AG04450 (cell line): ENCODE results near the gene WDPCP. TPM values are rescaled to one million over a fixed set of nuclear protein-coding genes. Genes with fewer than 3 reads are reported as not detected.

Experiments
- CTCF ChIA-PET: fragments of 300-600, 350-600 bp; formaldehyde crosslinking; extraction: SDS; loops from one replicate; lab custom pipeline; 2022; ENCODE audit warnings: antibody characterized with exemption, inconsistent platforms; lab: Charles Lee
- POLR2A ChIA-PET: fragments of 350-600 bp; formaldehyde crosslinking; extraction: SDS; loops from one replicate; lab custom pipeline; 2021; ENCODE audit warnings: antibody characterized with exemption, inconsistent platforms; lab: Yijun Ruan, JAX
- DNase-seq: peaks from one replicate; pipeline ENCODE4 v3.0.0-alpha.2; 2011; ENCODE audit warnings: low read depth, low spot score
- H3K27ac ChIP-seq: one replicate; pipeline ENCODE4 v1.5.1; 2012; ENCODE audit warnings: low read depth, low read length, control low read depth
- H3K27me3 ChIP-seq: one replicate; pipeline ENCODE4 v1.6.0; 2012; ENCODE audit warnings: low read length; ENCODE audit not compliant: control insufficient read depth, insufficient read depth
- H3K4me3 ChIP-seq: 2 replicates; pipeline ENCODE4 v1.5.1; 2011; ENCODE audit warnings: mild to moderate bottlenecking, low read depth, low read length, control low read depth
- H3K9me3 ChIP-seq: 2 replicates; pipeline ENCODE4 v1.5.1; 2012; ENCODE audit warnings: low read length; ENCODE audit not compliant: control insufficient read depth, insufficient read depth
- polyA plus RNA-seq: library from polyadenylated mRNA; depleted of rRNA; stranded (reverse); fragments of >200 nt; gene quantifications from 2 replicates; pipeline ENCODE4 v1.2.3, GENCODE V29; 2011
- TF ChIP-seq, protein P1 (sequence below): IDR thresholded peaks from 2 replicates; pipeline ENCODE4 v1.5.1; 2011; ENCODE audit warnings: low read depth, low read length, control low read depth, inconsistent platforms

Gene WDPCP
- polyA plus RNA-seq, 1 experiment, result 4.7 TPM

GRCh38 chr2:63131196-63131595, 457.1 kb downstream of the WDPCP start:
- POLR2A ChIA-PET, result no interaction called here
- DNase-seq, result no peak
- TF ChIP-seq, protein P1, sequence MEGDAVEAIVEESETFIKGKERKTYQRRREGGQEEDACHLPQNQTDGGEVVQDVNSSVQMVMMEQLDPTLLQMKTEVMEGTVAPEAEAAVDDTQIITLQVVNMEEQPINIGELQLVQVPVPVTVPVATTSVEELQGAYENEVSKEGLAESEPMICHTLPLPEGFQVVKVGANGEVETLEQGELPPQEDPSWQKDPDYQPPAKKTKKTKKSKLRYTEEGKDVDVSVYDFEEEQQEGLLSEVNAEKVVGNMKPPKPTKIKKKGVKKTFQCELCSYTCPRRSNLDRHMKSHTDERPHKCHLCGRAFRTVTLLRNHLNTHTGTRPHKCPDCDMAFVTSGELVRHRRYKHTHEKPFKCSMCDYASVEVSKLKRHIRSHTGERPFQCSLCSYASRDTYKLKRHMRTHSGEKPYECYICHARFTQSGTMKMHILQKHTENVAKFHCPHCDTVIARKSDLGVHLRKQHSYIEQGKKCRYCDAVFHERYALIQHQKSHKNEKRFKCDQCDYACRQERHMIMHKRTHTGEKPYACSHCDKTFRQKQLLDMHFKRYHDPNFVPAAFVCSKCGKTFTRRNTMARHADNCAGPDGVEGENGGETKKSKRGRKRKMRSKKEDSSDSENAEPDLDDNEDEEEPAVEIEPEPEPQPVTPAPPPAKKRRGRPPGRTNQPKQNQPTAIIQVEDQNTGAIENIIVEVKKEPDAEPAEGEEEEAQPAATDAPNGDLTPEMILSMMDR, result no peak
- Histone ChIP-seq H3K4me3 (no peak overlapping the region), H3K27me3 (no peaks in the 10 kb centered on the region), H3K27ac (no peak overlapping the region), H3K9me3 (no peaks in the 10 kb centered on the region)
- CTCF ChIA-PET, result no interaction called here

DNA sequence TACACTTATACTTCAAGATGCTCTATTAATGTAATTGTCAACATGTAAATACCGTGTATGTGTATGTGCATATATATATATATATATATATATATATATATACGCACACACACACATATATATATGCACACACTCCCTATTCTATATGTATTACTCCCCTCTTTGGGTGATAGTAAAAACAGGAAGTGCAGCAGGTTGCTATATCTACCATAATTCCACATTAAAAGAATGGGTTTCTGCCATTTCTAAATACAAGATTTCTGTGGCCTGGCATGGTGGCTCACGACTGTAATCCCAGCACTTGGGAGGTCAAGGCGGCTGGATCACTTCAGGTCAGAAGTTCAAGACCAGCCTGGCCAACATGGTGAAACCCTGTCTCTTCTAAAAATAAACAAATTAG, 460.7 kb downstream of the WDPCP start:
- CTCF ChIA-PET, result interaction anchor here (0.7 kb wide), 1 partner anchor 134 kb away, joined by 4 read pairs; no protein-coding TSS in a partner anchor
- Histone ChIP-seq H3K9me3 (no peaks in the 10 kb centered on the region), H3K27me3 (no peaks in the 10 kb centered on the region), H3K4me3 (no peak overlapping the region), H3K27ac (no peak overlapping the region)
- DNase-seq, result no peak
- TF ChIP-seq, protein P1, result no peak
- POLR2A ChIA-PET, result no interaction called here

- Histone ChIP-seq H3K27ac (no peak overlapping the region), H3K4me3 (no peak overlapping the region), H3K27me3 (no peaks in the 10 kb centered on the region), H3K9me3 (no peaks in the 10 kb centered on the region)
- ChIA-PET POLR2A (no interaction called here), CTCF (no interaction called here)
- no peak for DNase-seq
- TF ChIP-seq, protein P1, result no peak
Measured at GRCh38 chr2:63124850-63125249, 463.4 kb downstream of the WDPCP start.

- CTCF ChIA-PET, result no interaction called here
- POLR2A ChIA-PET, result no interaction called here
- DNase-seq, result no peak
- Histone ChIP-seq H3K4me3 (no peak overlapping the region), H3K27ac (no peak overlapping the region), H3K27me3 (no peaks in the 10 kb centered on the region), H3K9me3 (no peaks in the 10 kb centered on the region)
- TF ChIP-seq, protein P1, result no peak
Measured at GRCh38 chr2:63124218-63124617, 464.1 kb downstream of the WDPCP start.

DNA sequence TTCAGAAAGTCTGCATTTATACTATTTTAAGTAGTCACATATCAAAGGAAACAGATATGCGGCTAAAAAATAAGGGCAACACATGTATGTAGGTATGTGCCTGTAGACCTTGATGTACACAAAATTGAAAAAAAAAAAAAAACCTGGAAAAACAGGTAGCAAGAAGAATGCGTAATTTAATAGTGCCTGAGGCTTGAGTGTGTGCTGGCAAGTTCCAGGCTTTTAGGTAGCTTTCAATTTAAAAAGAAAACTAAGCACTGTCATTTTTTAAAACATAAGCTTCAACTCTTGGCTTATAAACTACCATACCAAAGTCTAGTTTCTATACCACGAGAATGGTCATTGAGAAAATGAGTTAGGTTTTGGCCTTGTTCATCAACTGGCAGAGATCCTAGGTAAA, 465.4 kb downstream of the WDPCP start:
- H3K27me3 ChIP-seq, result no peaks in the 10 kb centered on the region
- H3K27ac ChIP-seq, result no peak overlapping the region
- no peak overlapping the region for H3K4me3 ChIP-seq
- TF ChIP-seq, protein P1, result no peak
- ChIA-PET CTCF (no interaction called here), POLR2A (no interaction called here)
- no peaks in the 10 kb centered on the region for H3K9me3 ChIP-seq
- DNase-seq, result no peak
